Left ventricle myocardium superior (tissue), 1 donor: ENCODE measurements around the gene SAXO1. TPM values are rescaled to one million over a fixed set of nuclear protein-coding genes. Genes with fewer than 3 reads are reported as not detected.
A peak's percentile ranks its signal among the peaks of the same experiment; 100 is the strongest.
"Not testable (repeated sequence)": the region's sequence is repeated elsewhere in the genome, so short reads cannot be mapped to it uniquely, and the experiment has no call there.

Source experiments
- ATAC-seq: fragments of 200-7000 bp; cut with Tn5 transposase; one replicate; pipeline ENCODE4 v1.9.1; 2020; ENCODE audit warnings: mild to moderate bottlenecking, moderate library complexity
- DNase-seq: peaks from one replicate; pipeline ENCODE4 v3.0.0-alpha.2; 2020
- intact Hi-C: fragments of 100-400 bp; cut with micrococcal nuclease; formaldehyde crosslinking; loops from one replicate; pipeline ENCODE4 v1.11.0; 2022
- total RNA-seq: library from RNA; stranded (reverse); fragmentation: NEBNext Ultra II Directional; extraction: Animal tissue kit (Norgen Biotek cat#: 25700); gene quantifications from one replicate; pipeline ENCODE4 v1.2.1, GENCODE V29; 2021
- donor health status: DM: no; HTN: yes; CAD: no; lungs with severe emphysema.

Gene SAXO1
- total RNA-seq, 1 donor from 2014 or later, result not detected

- no peak for ATAC-seq
- intact Hi-C loops, result no loop called here
- DNase-seq, result no peak
Observed at GRCh38 chr9:19018201-19018600, 14.8 kb downstream of the SAXO1 start.

GRCh38 chr9:19009391-19009965 is 23.5 kb downstream of the SAXO1 start:
- no peak for ATAC-seq
- intact Hi-C loops, result no loop called here
- DNase-seq, result no peak

GRCh38 chr9:19000133-19000532 is 32.9 kb downstream of the SAXO1 start:
- no peak for DNase-seq
- intact Hi-C loops, result no loop called here

GRCh38 chr9:18999173-18999785 is 33.7 kb downstream of the SAXO1 start:
- DNase-seq (no peak), ATAC-seq (no peak)
- intact Hi-C loops, result no loop called here

More at GRCh38 chr9:19000133-19000532, 32.9 kb downstream of the SAXO1 start:
- ATAC-seq, result no peak

- ATAC-seq (no peak), DNase-seq (no peak)
- intact Hi-C loops, result no loop called here
Observed at GRCh38 chr9:18997151-18997550, 35.9 kb downstream of the SAXO1 start.

GRCh38 chr9:18996211-18996610 is 36.8 kb downstream of the SAXO1 start:
- no peak for DNase-seq
- intact Hi-C loops, result no loop called here
- no peak for ATAC-seq

- DNase-seq, result no peak
- intact Hi-C loops, result no loop called here
- no peak for ATAC-seq
Observed at GRCh38 chr9:18994263-18994916, 38.6 kb downstream of the SAXO1 start.

GRCh38 chr9:18991197-18991596 is 41.8 kb downstream of the SAXO1 start:
- intact Hi-C loops, DNase-seq, ATAC-seq: not testable (repeated sequence)

- no peak for ATAC-seq
- intact Hi-C loops, result no loop called here
- DNase-seq, result no peak
Observed at GRCh38 chr9:18990494-18990893, 42.5 kb downstream of the SAXO1 start.

GRCh38 chr9:18989865-18990264 is 43.1 kb downstream of the SAXO1 start:
- intact Hi-C loops, result no loop called here
- DNase-seq (no peak), ATAC-seq (no peak)

- ATAC-seq, result no peak
- DNase-seq, result no peak
- intact Hi-C loops, result no loop called here
Observed at GRCh38 chr9:18989097-18989496, 43.9 kb downstream of the SAXO1 start.

GRCh38 chr9:18988003-18988402 is 45.0 kb downstream of the SAXO1 start:
- no peak for ATAC-seq
- DNase-seq, result no peak
- intact Hi-C loops, result no loop called here

- DNase-seq, result no peak
- intact Hi-C loops, result no loop called here
- ATAC-seq, result no peak
Observed at GRCh38 chr9:18985996-18986395, 47.0 kb downstream of the SAXO1 start.

- no peak for DNase-seq
- intact Hi-C loops, result no loop called here
- no peak for ATAC-seq
Observed at GRCh38 chr9:18985464-18985951, 47.5 kb downstream of the SAXO1 start.

- intact Hi-C loops, result no loop called here
- ATAC-seq (no peak), DNase-seq (no peak)
Observed at GRCh38 chr9:18982262-18982620, 50.8 kb downstream of the SAXO1 start.

GRCh38 chr9:18981476-18982261 is 51.3 kb downstream of the SAXO1 start:
- intact Hi-C loops, result no loop called here
- ATAC-seq (peak; percentile 58), DNase-seq (no peak)

- ATAC-seq (peak; percentile 14), DNase-seq (no peak)
- intact Hi-C loops, result no loop called here
Observed at GRCh38 chr9:18980189-18980588, 52.8 kb downstream of the SAXO1 start.

GRCh38 chr9:18979367-18979766 is 53.6 kb downstream of the SAXO1 start:
- peak; percentile 65 for ATAC-seq
- intact Hi-C loops, result no loop called here
- DNase-seq, result no peak

- DNase-seq (no peak), ATAC-seq (no peak)
- intact Hi-C loops, result no loop called here
Observed at GRCh38 chr9:18978188-18978587, 54.8 kb downstream of the SAXO1 start.
